Gastrocnemius medialis (tissue), 4 donors: ENCODE data around the gene RCOR2. TPM values are rescaled to one million over a fixed set of nuclear protein-coding genes. Genes with fewer than 3 reads are reported as not detected.

ENCODE experiments used
- ATAC-seq, 2 donors: fragments of 150-250 bp; one replicate each; pipeline ENCODE4 v1.9.1; 2016
- DNase-seq, 2 donors: peaks; one replicate each; pipeline ENCODE4 v3.0.0-alpha.2; 2019
- H3K27ac ChIP-seq, 4 donors: fragments of 200-600 bp; sonication (generic); 1 replicate in 1 of 4; 2 replicates in 3 of 4; pipeline ENCODE4 v1.5.1; 2016 to 2018; ENCODE audit warnings: mild to moderate bottlenecking in 2 of 4, moderate library complexity in 1 of 4
- H3K27me3 ChIP-seq, 3 donors: fragments of 200-600 bp; sonication (generic) in 2 of 3; 1 replicate in 1 of 3; 2 replicates in 2 of 3; pipeline versions ENCODE4 v1.5.1 to v1.6.0; 2016 to 2019; ENCODE audit warnings: mild to moderate bottlenecking in 1 of 3, moderate library complexity in 1 of 3
- H3K36me3 ChIP-seq, 2 donors: fragments of 200-600 bp; sonication (generic) in 1 of 2; one replicate each; pipeline ENCODE4 v1.5.1; 2017 to 2018
- H3K4me1 ChIP-seq, 2 donors: fragments of 200-600 bp; sonication (generic) in 1 of 2; one replicate each; pipeline ENCODE4 v1.5.1; 2016 to 2017; ENCODE audit warnings: mild to moderate bottlenecking in 2 of 2
- H3K4me3 ChIP-seq, 4 donors: fragments of 200-600 bp; sonication (generic) in 3 of 4; 1 replicate in 1 of 4; 2 replicates in 3 of 4; pipeline ENCODE4 v1.5.1; 2016 to 2019; ENCODE audit warnings: mild to moderate bottlenecking in 2 of 4
- H3K9me3 ChIP-seq, 3 donors: fragments of 200-600 bp; sonication (generic) in 2 of 3; 1 replicate in 1 of 3; 2 replicates in 2 of 3; pipeline ENCODE4 v1.5.1; 2016 to 2019
- CTCF ChIP-seq, 5 experiments: fragments of 450-650 bp in 3 of 5; fragments of 200-600 bp in 2 of 5; sonication (generic) in 2 of 5; IDR thresholded peaks in 4 of 5; conservative IDR thresholded peaks in 1 of 5; 1 replicate in 4 of 5; 2 replicates in 1 of 5; pipeline ENCODE4 v1.5.1; 2016 to 2019; ENCODE audit warnings: antibody characterized with exemption in 5 of 5, mild to moderate bottlenecking in 3 of 5, moderate library complexity in 3 of 5
- POLR2A ChIP-seq, 2 donors: fragments of 450-650 bp; IDR thresholded peaks; one replicate each; pipeline ENCODE4 v1.6.1; 2017; ENCODE audit warnings: antibody characterized with exemption in 2 of 2, mild to moderate bottlenecking in 2 of 2, moderate library complexity in 2 of 2
- in situ Hi-C, 4 donors: fragments of 200-750 bp; cut with MboI; loops; one replicate each; pipeline versions ENCODE4 v1.15.0 to v1.8.0; 2017; ENCODE audit warnings: low sequenced_read_pairs in 4 of 4
- intact Hi-C: fragments of 100-400 bp; cut with DNase I; formaldehyde crosslinking; loops from one replicate; pipeline ENCODE4 v1.15.1; 2023; ENCODE audit warnings: low total_unique reads
- total RNA-seq, 4 donors: library from RNA; depleted of rRNA; stranded (reverse); fragments of >200 nt; gene quantifications; one replicate each; pipeline versions ENCODE4 v1.1.0 to v1.2.3, GENCODE V29; 2016

RCOR2 gene
- total RNA-seq, 4 donors from 2014 or later = 0.25 to 1.5 (median 0.45) TPM

GRCh38 chr11:63880403-63880790 lies 36.6 kb downstream of the RCOR2 start:
- Histone ChIP-seq H3K27me3 (no peaks in the 10 kb centered on the region), H3K36me3 (peaks cover 0 to 5% of the 10 kb centered on the region in 2 donors), H3K4me1 (peaks cover 0 to 10% of the 10 kb centered on the region in 2 donors), H3K4me3 (no peak overlapping the region), H3K9me3 (no peaks in the 10 kb centered on the region), H3K27ac (no peak overlapping the region)
- in situ Hi-C loops = no loop called here
- intact Hi-C loops = no loop called here
- TF ChIP-seq CTCF (IDR thresholded peaks at IDR 0.05 in 4 of 5, conservative IDR thresholded peaks at IDR 0.05 in 1 of 5) (no peak), POLR2A (IDR thresholded peaks at IDR 0.05) (no peak)
- no peak for DNase-seq
- ATAC-seq = no peak

GRCh38 chr11:63879598-63880402 lies 37.2 kb downstream of the RCOR2 start:
- H3K27ac ChIP-seq = no peak overlapping the region
- no peaks in the 10 kb centered on the region for H3K27me3 ChIP-seq
- H3K36me3 ChIP-seq = peaks cover 0 to 5% of the 10 kb centered on the region in 2 donors
- H3K4me3 ChIP-seq = no peak overlapping the region
- in situ Hi-C loops = no loop called here
- peaks cover 0 to 10% of the 10 kb centered on the region in 2 donors for H3K4me1 ChIP-seq
- intact Hi-C loops = loop anchor here (10.0 kb wide), 1 partner anchor 115 kb away; the partner anchor contains the start of gene ZFTA
- no peaks in the 10 kb centered on the region for H3K9me3 ChIP-seq
- TF ChIP-seq POLR2A (IDR thresholded peaks at IDR 0.05) (no peak), CTCF (IDR thresholded peaks at IDR 0.05 in 4 of 5, conservative IDR thresholded peaks at IDR 0.05 in 1 of 5) (no peak)
- no peak for ATAC-seq
- no peak for DNase-seq

GRCh38 chr11:63877658-63878241 lies 39.2 kb downstream of the RCOR2 start:
- Histone ChIP-seq H3K36me3 (peaks cover 0 to 5% of the 10 kb centered on the region in 2 donors), H3K4me1 (peaks cover 10 to 20% of the 10 kb centered on the region in 2 donors), H3K9me3 (no peaks in the 10 kb centered on the region), H3K27me3 (no peaks in the 10 kb centered on the region), H3K4me3 (no peak overlapping the region), H3K27ac (no peak overlapping the region)
- ATAC-seq (no peak), DNase-seq (no peak)
- no peak for TF ChIP-seq CTCF (IDR thresholded peaks at IDR 0.05 in 4 of 5, conservative IDR thresholded peaks at IDR 0.05 in 1 of 5)
- TF ChIP-seq POLR2A (IDR thresholded peaks at IDR 0.05) = no peak
- intact Hi-C loops (loop anchor here (10.0 kb wide), 1 partner anchor 113 kb away; the partner anchor contains the start of gene ZFTA), in situ Hi-C loops (no loop called here)

GRCh38 chr11:63876616-63877015 lies 40.3 kb downstream of the RCOR2 start:
- no peak for DNase-seq
- Histone ChIP-seq H3K4me1 (peaks cover 19 to 30% of the 10 kb centered on the region in 2 donors), H3K36me3 (peaks cover 0 to 5% of the 10 kb centered on the region in 2 donors), H3K9me3 (no peaks in the 10 kb centered on the region), H3K27ac (no peak overlapping the region), H3K4me3 (no peak overlapping the region), H3K27me3 (no peaks in the 10 kb centered on the region)
- intact Hi-C loops (loop anchor here (10.0 kb wide), 1 partner anchor 112 kb away; the partner anchor contains the start of gene ZFTA), in situ Hi-C loops (no loop called here)
- no peak for TF ChIP-seq CTCF (IDR thresholded peaks at IDR 0.05 in 4 of 5, conservative IDR thresholded peaks at IDR 0.05 in 1 of 5)
- no peak for TF ChIP-seq POLR2A (IDR thresholded peaks at IDR 0.05)
- ATAC-seq = no peak
